Measurements from ENCODE around the gene CEP72. TPM values are rescaled to one million over a fixed set of nuclear protein-coding genes. Genes with fewer than 3 reads are reported as not detected.

The CEP72 gene
- total and polyA plus RNA-seq, 10 of the 15 experiments (the other 5 are each of a cell fraction or from before 2014, with no cell fraction given), result 0.35 to 13.5 (median 8.3) TPM

DNA sequence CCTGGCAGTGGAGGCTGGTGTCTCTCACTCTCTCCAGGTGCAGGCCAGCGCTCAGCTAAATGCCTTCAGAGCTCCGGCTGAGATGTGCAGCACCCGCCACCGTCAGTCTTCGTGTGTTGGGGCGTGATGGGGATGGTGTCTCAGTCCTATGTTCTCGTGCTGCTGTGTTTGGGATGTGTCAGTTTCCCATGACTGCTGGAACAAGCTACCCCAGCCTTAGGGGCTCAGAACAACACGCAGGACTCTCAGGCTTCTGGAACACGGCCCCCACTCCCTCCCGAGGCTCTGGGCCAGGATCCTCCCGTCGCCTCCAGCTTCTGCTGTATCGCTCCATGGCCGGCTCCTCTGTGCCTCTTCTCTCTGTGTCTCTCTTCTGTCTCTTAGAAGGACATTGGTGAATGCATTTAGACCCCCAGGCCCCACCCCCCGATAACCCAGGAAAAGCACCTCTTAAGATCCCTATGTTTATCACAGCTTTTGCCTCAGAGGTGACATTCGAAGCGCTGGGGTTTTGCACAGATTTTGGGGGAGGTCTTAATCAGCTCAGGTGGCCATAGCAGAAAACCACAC lies 9.6 kb upstream of the CEP72 start:
- Histone ChIP-seq H2AFZ (ENCODE audit: control insufficient read depth, low read depth, low read length) (no peak overlapping the region), H3K9ac (ENCODE audit: control insufficient read depth, insufficient read depth, low read length) (no peak overlapping the region), H3K4me2 (ENCODE audit: control insufficient read depth, insufficient read depth) (no peak overlapping the region), H3K27me3 (replicated peaks in 1 of 2; ENCODE audit: control insufficient read depth in 2 of 2, insufficient read depth in 2 of 2, low read length in 1 of 2) (peaks cover 0 to 5% of the 10 kb centered on the region in 2 experiments; a peak in 2 of 4 replicates), H3K36me3 (ENCODE audit: control insufficient read depth in 2 of 2, insufficient read depth in 2 of 2, low read length in 1 of 2) (no peaks in the 10 kb centered on the region), H3K79me2 (ENCODE audit: control insufficient read depth, insufficient read depth, low read length) (no peaks in the 10 kb centered on the region), H3K4me1 (ENCODE audit: control insufficient read depth, insufficient read depth, low read length) (peaks cover 11% of the 10 kb centered on the region), H4K20me1 (ENCODE audit: control insufficient read depth, insufficient read depth) (no peaks in the 10 kb centered on the region), H3K9me3 (replicated peaks; ENCODE audit: control insufficient read depth, insufficient read depth, low read length) (no peaks in the 10 kb centered on the region; the same call in 2 of the 3 replicates), H3K27ac (ENCODE audit: control insufficient read depth, insufficient read depth) (no peak overlapping the region), H3K4me3 (no peak overlapping the region)
- BruUV-seq (replicated peaks), result no TSS peak
- intact Hi-C loops (cut with micrococcal nuclease; ENCODE audit: unreplicated experiment), result no loop called here
- 59% methylated on average over 17 of the region's 17 CpGs for WGBS (ENCODE audit: insufficient coverage, insufficient replicate concordance, low lambda C conversion rate, missing lambda C conversion rate)
- DNase-seq (ENCODE audit: low read depth, low spot score) (no peak), ATAC-seq (no peak), FAIRE-seq (no peak)
- SMC1A ChIA-PET (ENCODE audit: uncharacterized antibody, unreplicated experiment), result no interaction called here
- TF ChIP-seq NFYA (IDR thresholded peaks at IDR 0.05; ENCODE audit: borderline replicate concordance, low read depth, low read length) (no peak), ZBED1 (IDR thresholded peaks at IDR 0.05; ENCODE audit: borderline replicate concordance) (no peak), SIN3A (IDR thresholded peaks at IDR 0.05; ENCODE audit: low read depth, low read length) (no peak), RAD21 (IDR thresholded peaks at IDR 0.05; ENCODE audit: insufficient read depth, low read depth, low read length) (no peak), REST (IDR thresholded peaks at IDR 0.05; ENCODE audit: low read depth, low read length) (no peak), POU2F2 (IDR thresholded peaks at IDR 0.05; ENCODE audit: borderline replicate concordance, low read depth, low read length) (no peak), SMC3 (IDR thresholded peaks at IDR 0.05; ENCODE audit: borderline replicate concordance, low read length) (no peak), TCF12 (IDR thresholded peaks at IDR 0.05; ENCODE audit: low read depth, low read length) (no peak), CHD2 (IDR thresholded peaks at IDR 0.05; ENCODE audit: borderline replicate concordance, low read depth, low read length) (no peak), ZZZ3 (IDR thresholded peaks at IDR 0.05; ENCODE audit: control insufficient read depth, insufficient read length, low read depth) (no peak), RFX5 (IDR thresholded peaks at IDR 0.05; ENCODE audit: low read depth, low read length) (no peak), POLR2A (IDR thresholded peaks at IDR 0.05; ENCODE audit: low read depth, low read length) (no peak), KDM1A (IDR thresholded peaks at IDR 0.05; ENCODE audit: borderline replicate concordance) (no peak), BCL11A (IDR thresholded peaks at IDR 0.05; ENCODE audit: low read depth, low read length) (no peak), NR2F1 (conservative IDR thresholded peaks at IDR 0.05) (no peak)
- TF ChIP-seq, protein P1, sequence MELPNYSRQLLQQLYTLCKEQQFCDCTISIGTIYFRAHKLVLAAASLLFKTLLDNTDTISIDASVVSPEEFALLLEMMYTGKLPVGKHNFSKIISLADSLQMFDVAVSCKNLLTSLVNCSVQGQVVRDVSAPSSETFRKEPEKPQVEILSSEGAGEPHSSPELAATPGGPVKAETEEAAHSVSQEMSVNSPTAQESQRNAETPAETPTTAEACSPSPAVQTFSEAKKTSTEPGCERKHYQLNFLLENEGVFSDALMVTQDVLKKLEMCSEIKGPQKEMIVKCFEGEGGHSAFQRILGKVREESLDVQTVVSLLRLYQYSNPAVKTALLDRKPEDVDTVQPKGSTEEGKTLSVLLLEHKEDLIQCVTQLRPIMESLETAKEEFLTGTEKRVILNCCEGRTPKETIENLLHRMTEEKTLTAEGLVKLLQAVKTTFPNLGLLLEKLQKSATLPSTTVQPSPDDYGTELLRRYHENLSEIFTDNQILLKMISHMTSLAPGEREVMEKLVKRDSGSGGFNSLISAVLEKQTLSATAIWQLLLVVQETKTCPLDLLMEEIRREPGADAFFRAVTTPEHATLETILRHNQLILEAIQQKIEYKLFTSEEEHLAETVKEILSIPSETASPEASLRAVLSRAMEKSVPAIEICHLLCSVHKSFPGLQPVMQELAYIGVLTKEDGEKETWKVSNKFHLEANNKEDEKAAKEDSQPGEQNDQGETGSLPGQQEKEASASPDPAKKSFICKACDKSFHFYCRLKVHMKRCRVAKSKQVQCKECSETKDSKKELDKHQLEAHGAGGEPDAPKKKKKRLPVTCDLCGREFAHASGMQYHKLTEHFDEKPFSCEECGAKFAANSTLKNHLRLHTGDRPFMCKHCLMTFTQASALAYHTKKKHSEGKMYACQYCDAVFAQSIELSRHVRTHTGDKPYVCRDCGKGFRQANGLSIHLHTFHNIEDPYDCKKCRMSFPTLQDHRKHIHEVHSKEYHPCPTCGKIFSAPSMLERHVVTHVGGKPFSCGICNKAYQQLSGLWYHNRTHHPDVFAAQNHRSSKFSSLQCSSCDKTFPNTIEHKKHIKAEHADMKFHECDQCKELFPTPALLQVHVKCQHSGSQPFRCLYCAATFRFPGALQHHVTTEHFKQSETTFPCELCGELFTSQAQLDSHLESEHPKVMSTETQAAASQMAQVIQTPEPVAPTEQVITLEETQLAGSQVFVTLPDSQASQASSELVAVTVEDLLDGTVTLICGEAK (IDR thresholded peaks at IDR 0.05; ENCODE audit: borderline replicate concordance), result no peak
- CTCF ChIA-PET, result no interaction called here
- RAD21 ChIA-PET (ENCODE audit: unreplicated experiment), result no interaction called here
- POLR2A ChIA-PET, result interaction anchor here (0.7 kb wide), 1 partner anchor 10 kb away, joined by 3 read pairs; no protein-coding TSS in a partner anchor
- in situ Hi-C loops (cut with MboI), result no loop called here

Measured in GM12878 (cell line).